Measurements from ENCODE around the gene CAMK2A.

DNA sequence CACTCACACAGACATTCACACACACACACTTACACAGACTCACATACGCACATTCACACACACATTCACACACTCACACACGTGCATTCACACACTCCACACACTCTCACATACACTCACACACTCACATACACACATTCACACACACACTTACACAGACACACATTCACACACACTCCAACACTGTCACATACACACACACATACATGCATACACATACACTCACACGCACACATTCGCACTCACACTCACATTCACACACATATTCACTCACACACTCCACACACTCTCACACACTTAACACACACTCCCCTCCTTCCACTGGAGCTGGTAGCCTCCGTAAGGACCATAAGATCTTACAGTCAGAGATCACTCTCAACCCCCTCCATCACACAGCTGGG, 26.2 kb downstream of the CAMK2A start:
- TF ChIP-seq, protein P1, sequence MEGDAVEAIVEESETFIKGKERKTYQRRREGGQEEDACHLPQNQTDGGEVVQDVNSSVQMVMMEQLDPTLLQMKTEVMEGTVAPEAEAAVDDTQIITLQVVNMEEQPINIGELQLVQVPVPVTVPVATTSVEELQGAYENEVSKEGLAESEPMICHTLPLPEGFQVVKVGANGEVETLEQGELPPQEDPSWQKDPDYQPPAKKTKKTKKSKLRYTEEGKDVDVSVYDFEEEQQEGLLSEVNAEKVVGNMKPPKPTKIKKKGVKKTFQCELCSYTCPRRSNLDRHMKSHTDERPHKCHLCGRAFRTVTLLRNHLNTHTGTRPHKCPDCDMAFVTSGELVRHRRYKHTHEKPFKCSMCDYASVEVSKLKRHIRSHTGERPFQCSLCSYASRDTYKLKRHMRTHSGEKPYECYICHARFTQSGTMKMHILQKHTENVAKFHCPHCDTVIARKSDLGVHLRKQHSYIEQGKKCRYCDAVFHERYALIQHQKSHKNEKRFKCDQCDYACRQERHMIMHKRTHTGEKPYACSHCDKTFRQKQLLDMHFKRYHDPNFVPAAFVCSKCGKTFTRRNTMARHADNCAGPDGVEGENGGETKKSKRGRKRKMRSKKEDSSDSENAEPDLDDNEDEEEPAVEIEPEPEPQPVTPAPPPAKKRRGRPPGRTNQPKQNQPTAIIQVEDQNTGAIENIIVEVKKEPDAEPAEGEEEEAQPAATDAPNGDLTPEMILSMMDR (IDR thresholded peaks at IDR 0.05): no peak
- TF ChIP-seq ZFX (IDR thresholded peaks at IDR 0.05; ENCODE audit: borderline replicate concordance): no peak
